Measurements from ENCODE around the gene ESYT2. TPM values are rescaled to one million over a fixed set of nuclear protein-coding genes. Genes with fewer than 3 reads are reported as not detected.
"Not testable (repeated sequence)": the region's sequence is repeated elsewhere in the genome, so short reads cannot be mapped to it uniquely, and the experiment has no call there.

The ESYT2 gene
- total RNA-seq, 1 donor from 2014 or later = 83.9 TPM

GRCh38 chr7:158697597-158697996 is 131.7 kb downstream of the ESYT2 start:
- DNase-seq (ENCODE audit: low spot score) = not testable (repeated sequence)

GRCh38 chr7:158695726-158696452 is 133.4 kb downstream of the ESYT2 start:
- peak; percentile 76 for DNase-seq (ENCODE audit: low spot score)

- DNase-seq (ENCODE audit: low spot score) = no peak
Observed at GRCh38 chr7:158695056-158695455, 134.3 kb downstream of the ESYT2 start.

DNA sequence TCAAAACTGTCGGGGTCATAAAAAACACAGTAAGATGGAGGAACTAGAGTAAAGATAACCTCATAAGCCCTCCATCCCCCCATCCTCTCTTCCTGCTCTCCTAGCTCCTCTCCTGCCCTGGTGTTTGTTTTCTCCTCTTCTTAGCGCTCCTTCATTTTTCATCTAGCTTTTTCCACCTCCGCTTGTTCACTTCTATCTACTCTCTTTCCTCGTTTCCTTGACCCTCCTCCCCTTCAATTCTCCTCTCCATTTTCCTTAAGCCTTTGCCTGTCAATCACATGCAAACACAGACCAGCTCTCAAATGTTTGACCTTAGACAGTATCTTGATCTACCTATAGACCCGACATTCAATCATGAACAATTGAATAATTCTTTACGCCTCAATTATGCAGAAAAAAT is 134.7 kb downstream of the ESYT2 start:
- no peak for DNase-seq (ENCODE audit: low spot score)

- DNase-seq (ENCODE audit: low spot score) = no peak
Observed at GRCh38 chr7:158689488-158689887, 139.8 kb downstream of the ESYT2 start.

DNA sequence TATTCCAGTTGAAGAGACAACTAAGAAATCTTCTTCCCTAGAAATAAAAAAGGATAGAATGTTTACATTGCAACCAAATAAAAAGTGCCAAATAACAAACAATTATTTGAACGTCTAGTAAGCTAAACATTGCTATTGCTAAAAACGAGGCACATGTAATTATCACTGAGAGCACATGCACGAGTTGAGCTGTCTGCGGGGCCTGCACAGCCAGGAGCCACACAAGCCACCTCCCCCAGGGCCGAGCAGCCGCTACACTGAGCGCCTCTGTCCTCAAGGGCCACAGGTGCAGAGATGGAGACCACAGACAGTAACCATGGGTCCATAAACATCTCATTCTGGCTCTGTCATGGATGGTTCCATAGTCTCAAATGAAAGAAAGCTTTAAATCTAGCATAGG is 141.9 kb downstream of the ESYT2 start:
- no peak for DNase-seq (ENCODE audit: low spot score)

GRCh38 chr7:158685693-158686092 is 143.6 kb downstream of the ESYT2 start:
- no peak for DNase-seq (ENCODE audit: low spot score)

DNA sequence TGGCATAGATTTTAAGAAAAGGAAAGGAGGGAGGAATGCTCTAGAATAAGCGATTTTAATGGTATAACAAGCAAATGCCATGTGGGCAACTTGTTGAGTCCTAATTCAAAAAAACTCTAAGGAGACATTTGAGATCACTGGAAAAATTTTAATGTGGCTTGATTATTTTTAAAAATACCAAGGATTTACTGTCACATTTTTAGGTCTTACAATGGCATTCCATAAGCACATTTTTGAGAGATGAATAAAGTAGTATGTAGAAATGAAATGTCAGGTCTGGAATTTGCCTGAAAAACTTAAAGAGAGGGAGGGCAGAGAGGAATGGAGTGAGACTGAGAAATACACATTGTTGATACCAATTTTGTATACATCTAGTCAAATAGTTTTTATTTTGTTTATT is 145.0 kb downstream of the ESYT2 start:
- DNase-seq (ENCODE audit: low spot score) = no peak

DNA sequence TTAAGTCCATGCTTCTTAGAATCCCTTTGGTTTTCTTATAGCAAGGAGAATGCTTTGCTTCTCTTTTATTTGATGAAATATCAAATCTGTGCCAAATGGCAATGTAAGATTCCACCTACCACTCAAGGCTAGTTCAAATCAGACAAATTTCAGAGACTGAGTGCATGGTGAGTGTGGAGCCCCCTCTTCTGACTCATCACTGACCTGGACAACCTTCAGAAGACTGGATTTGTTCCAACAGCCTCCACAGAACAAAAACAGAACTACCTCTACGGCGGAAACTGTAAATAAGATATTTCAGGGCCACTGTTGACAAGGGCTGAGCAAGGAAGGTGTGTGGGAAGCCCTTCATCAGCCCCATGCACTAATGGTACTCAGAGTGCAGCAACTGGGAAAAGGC is 145.8 kb downstream of the ESYT2 start:
- DNase-seq (ENCODE audit: low spot score) = no peak

GRCh38 chr7:158682456-158682855 is 146.9 kb downstream of the ESYT2 start:
- no peak for DNase-seq (ENCODE audit: low spot score)

Other genes starting within 250 kb of the ESYT2 start
- gene PTPRN2, start 241.7 kb downstream of the ESYT2 start, total RNA-seq = 7.8 TPM
- gene NCAPG2, start 124.7 kb downstream of the ESYT2 start, total RNA-seq = 6.3 TPM
- gene DYNC2I1, start 27.0 kb upstream of the ESYT2 start, total RNA-seq = 23.8 TPM

Measured in ureter (tissue), 1 donor.